GM23248 (cell line): Measurements from ENCODE around the gene B3GNT4. TPM values are rescaled to one million over a fixed set of nuclear protein-coding genes. Genes with fewer than 3 reads are reported as not detected.

Experiments used
- DNase-seq: peaks from one replicate; pipeline ENCODE4 v3.0.0-alpha.2; 2015
- H2AFZ ChIP-seq: fragments of 200-600 bp; sonication (generic); 2 replicates; pipeline ENCODE4 v1.6.1; 2016; ENCODE audit warnings: antibody characterized with exemption
- H3F3A ChIP-seq: fragments of 200-600 bp; sonication (generic); 2 replicates; pipeline ENCODE4 v1.6.1; 2016; ENCODE audit warnings: mild to moderate bottlenecking, antibody characterized with exemption, mixed run types; ENCODE audit not compliant: insufficient read depth
- H3K27ac ChIP-seq: fragments of 200-600 bp; sonication (generic); 2 replicates; pipeline ENCODE4 v1.5.1; 2016; ENCODE audit warnings: mild to moderate bottlenecking
- H3K27me3 ChIP-seq: fragments of 200-600 bp; sonication (generic); replicated peaks from 2 replicates; pipeline ENCODE4 v1.6.1; 2016; ENCODE audit warnings: mild to moderate bottlenecking; ENCODE audit not compliant: insufficient read depth
- H3K36me3 ChIP-seq: fragments of 200-600 bp; sonication (generic); 2 replicates; pipeline ENCODE4 v1.6.1; 2016; ENCODE audit warnings: low read depth, mild to moderate bottlenecking
- H3K4me1 ChIP-seq: fragments of 200-600 bp; sonication (generic); 2 replicates; pipeline ENCODE4 v1.6.1; 2016; ENCODE audit warnings: mild to moderate bottlenecking; ENCODE audit not compliant: insufficient read depth
- H3K4me2 ChIP-seq: fragments of 200-600 bp; sonication (generic); one replicate; pipeline ENCODE4 v1.6.1; 2016; ENCODE audit warnings: mild to moderate bottlenecking; ENCODE audit not compliant: unreplicated experiment
- H3K4me3 ChIP-seq: fragments of 200-600 bp; sonication (generic); 2 replicates; pipeline ENCODE4 v1.5.1; 2016; ENCODE audit warnings: mild to moderate bottlenecking
- H3K79me2 ChIP-seq: fragments of 200-600 bp; sonication (generic); 2 replicates; pipeline ENCODE4 v1.6.1; 2016; ENCODE audit warnings: mild to moderate bottlenecking; ENCODE audit not compliant: insufficient read depth
- H3K9ac ChIP-seq: fragments of 200-600 bp; sonication (generic); 2 replicates; pipeline ENCODE4 v1.6.1; 2016; ENCODE audit warnings: mild to moderate bottlenecking
- H3K9me2 ChIP-seq: fragments of 200-600 bp; sonication (generic); 2 replicates; pipeline ENCODE4 v1.6.1; 2016; ENCODE audit warnings: mixed run types, mild to moderate bottlenecking, moderate library complexity; ENCODE audit not compliant: insufficient read depth
- H3K9me3 ChIP-seq: fragments of 200-600 bp; sonication (generic); one replicate; pipeline ENCODE4 v1.6.1; 2017; ENCODE audit warnings: low read depth
- H4K20me1 ChIP-seq: fragments of 200-600 bp; sonication (generic); 2 replicates; pipeline ENCODE4 v1.6.0; 2016; ENCODE audit not compliant: insufficient read depth
- EZH2 ChIP-seq: fragments of 200-600 bp; sonication (generic); IDR thresholded peaks from 2 replicates; pipeline ENCODE4 v1.6.1; 2018; ENCODE audit warnings: antibody characterized with exemption, mild to moderate bottlenecking; ENCODE audit not compliant: insufficient read depth, poor library complexity, severe bottlenecking
- EZH2phosphoT487 ChIP-seq: fragments of 200-600 bp; sonication (generic); IDR thresholded peaks from 2 replicates; pipeline ENCODE4 v1.6.1; 2018; ENCODE audit warnings: antibody characterized with exemption, moderate library complexity, mild to moderate bottlenecking, low read depth; ENCODE audit not compliant: insufficient read depth
- WGBS, 2 experiments: methylation state at CpG; one replicate each; pipeline ENCODE4 v1.1.6; 2015 to 2017; ENCODE audit warnings: low lambda C conversion rate in 2 of 2, low coverage in 1 of 2; ENCODE audit errors: missing lambda C conversion rate in 2 of 2; 5-methylcytosine and 5-hydroxymethylcytosine counted together
- in situ Hi-C: fragments of 300-500 bp; cut with MboI; formaldehyde crosslinking; loops from 2 replicates; pipeline ENCODE4 v1.15.0; 2020
- polyA plus RNA-seq: library from polyadenylated mRNA; unstranded; fragments of >200 nt; fragmentation: Nextera tagmentation; extraction: Ambion mirVana; gene quantifications from 2 replicates; pipeline ENCODE4 v1.2.1, GENCODE V29; 2016
- total RNA-seq: library from RNA; depleted of rRNA; stranded (reverse); fragments of >200 nt; shearing (Covaris generic); gene quantifications from 2 replicates; pipeline ENCODE4 v1.2.3, GENCODE V29; 2014

Gene B3GNT4
- total and polyA plus RNA-seq, 2 experiments from 2014 or later, result 0.22 to 0.40 TPM

DNA sequence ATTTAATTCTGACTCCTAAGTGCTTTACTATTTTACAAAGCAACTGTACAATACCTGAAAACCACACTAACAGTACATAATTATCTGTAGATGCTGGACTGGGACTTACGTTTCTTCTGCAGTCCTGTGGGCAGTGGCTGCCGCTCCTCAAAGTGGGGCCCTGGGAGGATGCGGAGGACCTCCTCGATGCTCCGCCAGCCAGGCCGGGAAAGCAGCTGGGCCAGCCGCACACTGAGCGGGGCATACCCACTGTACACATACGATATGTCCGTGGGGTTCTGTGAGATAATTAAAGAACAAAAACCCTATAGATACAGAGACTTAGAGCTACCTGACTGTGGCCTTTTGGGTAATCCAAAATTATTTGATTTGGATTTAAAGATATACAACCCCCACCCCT is 29.2 kb downstream of the B3GNT4 start:
- no peaks in the 10 kb centered on the region for H4K20me1 ChIP-seq
- no peak overlapping the region for H3K27ac ChIP-seq
- peaks cover 4% of the 10 kb centered on the region; the same call in 1 of the 2 replicates for H3K36me3 ChIP-seq
- in situ Hi-C loops, result no loop called here
- H3K9me3 ChIP-seq, result no peaks in the 10 kb centered on the region
- TF ChIP-seq EZH2phosphoT487 (no peak), EZH2 (no peak)
- no peaks in the 10 kb centered on the region for H3K27me3 ChIP-seq
- H3F3A ChIP-seq, result no peaks in the 10 kb centered on the region; the same call in 1 of the 2 replicates
- no peak overlapping the region for H3K4me3 ChIP-seq
- H3K9me2 ChIP-seq, result no peaks in the 10 kb centered on the region
- no peak overlapping the region for H3K4me2 ChIP-seq
- no peaks in the 10 kb centered on the region for H3K4me1 ChIP-seq
- H3K79me2 ChIP-seq, result no peaks in the 10 kb centered on the region
- WGBS, 2 experiments, result 98 to 99% methylated on average over 10 of the region's 10 CpGs
- no peak for DNase-seq
- no peak overlapping the region for H3K9ac ChIP-seq
- H2AFZ ChIP-seq, result no peak overlapping the region

- H3K4me2 ChIP-seq, result no peak overlapping the region
- H3K9ac ChIP-seq, result no peak overlapping the region
- peaks cover 4% of the 10 kb centered on the region; the same call in 1 of the 2 replicates for H3K36me3 ChIP-seq
- TF ChIP-seq EZH2phosphoT487 (no peak), EZH2 (no peak)
- H3K27me3 ChIP-seq, result no peaks in the 10 kb centered on the region
- no peaks in the 10 kb centered on the region for H3K9me3 ChIP-seq
- 98% methylated on average over 7 of the region's 7 CpGs for WGBS, 2 experiments
- H2AFZ ChIP-seq, result no peak overlapping the region
- H3K79me2 ChIP-seq, result no peaks in the 10 kb centered on the region
- no peak overlapping the region for H3K4me3 ChIP-seq
- H3K4me1 ChIP-seq, result no peaks in the 10 kb centered on the region
- H3K27ac ChIP-seq, result no peak overlapping the region
- no peaks in the 10 kb centered on the region for H3K9me2 ChIP-seq
- DNase-seq, result no peak
- in situ Hi-C loops, result no loop called here
- no peaks in the 10 kb centered on the region for H3F3A ChIP-seq
- no peaks in the 10 kb centered on the region for H4K20me1 ChIP-seq
Measured at GRCh38 chr12:122235741-122236140, 32.2 kb downstream of the B3GNT4 start.

DNA sequence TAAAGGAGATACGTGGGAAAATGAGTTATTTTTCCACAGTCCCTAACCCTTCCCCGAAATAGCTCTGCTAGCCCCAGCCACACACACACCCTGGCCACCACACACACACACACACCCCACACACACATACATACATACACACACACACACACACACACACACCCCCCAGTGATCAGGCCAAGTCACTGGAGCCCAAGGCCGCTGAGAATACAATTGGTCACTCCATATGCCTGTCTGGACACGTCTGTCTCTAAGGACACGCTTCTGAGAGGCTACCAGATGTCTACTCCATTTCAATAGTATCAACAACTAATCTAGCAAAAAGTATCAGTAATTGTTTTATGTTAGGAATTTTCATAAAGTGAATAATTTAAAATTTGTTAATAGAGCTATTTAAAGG is 35.4 kb downstream of the B3GNT4 start:
- in situ Hi-C loops, result no loop called here
- DNase-seq, result no peak
- Histone ChIP-seq H3K4me3 (no peak overlapping the region), H4K20me1 (no peaks in the 10 kb centered on the region), H3K9me3 (no peaks in the 10 kb centered on the region), H3F3A (no peaks in the 10 kb centered on the region), H3K4me2 (no peak overlapping the region), H3K27me3 (no peaks in the 10 kb centered on the region), H3K27ac (no peak overlapping the region), H3K9ac (no peak overlapping the region), H3K9me2 (no peaks in the 10 kb centered on the region), H3K79me2 (no peaks in the 10 kb centered on the region), H2AFZ (no peak overlapping the region), H3K36me3 (peaks cover 4% of the 10 kb centered on the region; the same call in 1 of the 2 replicates), H3K4me1 (no peaks in the 10 kb centered on the region)
- no peak for TF ChIP-seq EZH2phosphoT487
- TF ChIP-seq EZH2, result no peak
- 91 to 92% methylated on average over 5 of the region's 5 CpGs for WGBS, 2 experiments

DNA sequence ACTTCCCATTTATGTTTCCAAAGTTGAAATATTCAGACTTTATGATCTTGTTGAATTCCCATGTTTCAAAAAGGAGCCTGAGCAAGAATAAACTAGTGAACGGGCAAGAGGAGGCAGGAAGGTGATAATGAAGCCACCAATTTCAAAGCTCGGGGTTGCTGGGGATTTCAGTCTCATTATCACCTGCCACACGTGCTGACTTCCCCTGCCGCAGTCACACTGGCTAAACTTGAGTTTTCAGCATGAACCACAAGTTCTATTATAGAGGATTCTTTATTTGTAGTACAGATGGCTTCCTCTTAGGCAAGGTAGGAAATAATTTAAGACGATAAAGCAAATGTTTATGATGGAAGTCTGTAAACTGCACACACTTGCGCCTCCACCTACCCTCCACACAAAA is 40.5 kb downstream of the B3GNT4 start:
- Histone ChIP-seq H3K36me3 (peaks cover 3% of the 10 kb centered on the region; the same call in 1 of the 2 replicates), H4K20me1 (no peaks in the 10 kb centered on the region), H3K9me2 (no peaks in the 10 kb centered on the region), H3K4me3 (no peak overlapping the region), H3K4me2 (no peak overlapping the region), H3K79me2 (no peaks in the 10 kb centered on the region), H3K4me1 (no peaks in the 10 kb centered on the region), H3F3A (no peaks in the 10 kb centered on the region), H3K9ac (no peak overlapping the region), H2AFZ (no peak overlapping the region), H3K27me3 (no peaks in the 10 kb centered on the region), H3K27ac (no peak overlapping the region), H3K9me3 (no peaks in the 10 kb centered on the region)
- DNase-seq, result no peak
- in situ Hi-C loops, result no loop called here
- WGBS, 2 experiments, result 69 to 78% methylated on average over 6 of the region's 6 CpGs
- TF ChIP-seq EZH2 (no peak), EZH2phosphoT487 (no peak)
